Osteocyte (in vitro differentiated cells): Measurements from ENCODE around the gene C6orf141. TPM values are rescaled to one million over a fixed set of nuclear protein-coding genes. Genes with fewer than 3 reads are reported as not detected.

Experiments used
- DNase-seq: peaks from one replicate; pipeline ENCODE4 v3.0.0; 2021; ENCODE audit warnings: mixed read lengths; ENCODE audit not compliant: unreplicated experiment; ENCODE audit errors: extremely low spot score
- H3K27ac Mint-ChIP-seq: one replicate; pipeline ENCODE4 v1.8.0; 2021; ENCODE audit warnings: mild to moderate bottlenecking, mixed read lengths; ENCODE audit not compliant: unreplicated experiment
- H3K27me3 Mint-ChIP-seq: one replicate; pipeline ENCODE4 v1.8.0; 2021; ENCODE audit warnings: mixed read lengths; ENCODE audit not compliant: unreplicated experiment
- H3K36me3 Mint-ChIP-seq: one replicate; pipeline ENCODE4 v1.8.0; 2021; ENCODE audit warnings: mixed read lengths; ENCODE audit not compliant: unreplicated experiment
- H3K4me1 Mint-ChIP-seq: one replicate; pipeline ENCODE4 v1.8.0; 2021; ENCODE audit warnings: mixed read lengths; ENCODE audit not compliant: unreplicated experiment
- H3K4me3 Mint-ChIP-seq: one replicate; pipeline ENCODE4 v1.8.0; 2021; ENCODE audit warnings: mild to moderate bottlenecking, moderate library complexity, mixed read lengths; ENCODE audit not compliant: unreplicated experiment
- H3K9me3 Mint-ChIP-seq: one replicate; pipeline ENCODE4 v1.8.0; 2021; ENCODE audit warnings: mixed read lengths; ENCODE audit not compliant: unreplicated experiment
- total RNA-seq: library from RNA; stranded (reverse); gene quantifications from 2 replicates; pipeline ENCODE4 v1.2.1, GENCODE V29; 2021
- TF ChIP-seq, protein P1 (sequence below): fragments of 200-600 bp; sonication (generic); IDR thresholded peaks from 2 replicates; pipeline ENCODE4 v1.5.0; 2021; ENCODE audit warnings: antibody characterized with exemption, mild to moderate bottlenecking, moderate library complexity

The C6orf141 gene
- total RNA-seq, 1 donor from 2014 or later: not detected

DNA sequence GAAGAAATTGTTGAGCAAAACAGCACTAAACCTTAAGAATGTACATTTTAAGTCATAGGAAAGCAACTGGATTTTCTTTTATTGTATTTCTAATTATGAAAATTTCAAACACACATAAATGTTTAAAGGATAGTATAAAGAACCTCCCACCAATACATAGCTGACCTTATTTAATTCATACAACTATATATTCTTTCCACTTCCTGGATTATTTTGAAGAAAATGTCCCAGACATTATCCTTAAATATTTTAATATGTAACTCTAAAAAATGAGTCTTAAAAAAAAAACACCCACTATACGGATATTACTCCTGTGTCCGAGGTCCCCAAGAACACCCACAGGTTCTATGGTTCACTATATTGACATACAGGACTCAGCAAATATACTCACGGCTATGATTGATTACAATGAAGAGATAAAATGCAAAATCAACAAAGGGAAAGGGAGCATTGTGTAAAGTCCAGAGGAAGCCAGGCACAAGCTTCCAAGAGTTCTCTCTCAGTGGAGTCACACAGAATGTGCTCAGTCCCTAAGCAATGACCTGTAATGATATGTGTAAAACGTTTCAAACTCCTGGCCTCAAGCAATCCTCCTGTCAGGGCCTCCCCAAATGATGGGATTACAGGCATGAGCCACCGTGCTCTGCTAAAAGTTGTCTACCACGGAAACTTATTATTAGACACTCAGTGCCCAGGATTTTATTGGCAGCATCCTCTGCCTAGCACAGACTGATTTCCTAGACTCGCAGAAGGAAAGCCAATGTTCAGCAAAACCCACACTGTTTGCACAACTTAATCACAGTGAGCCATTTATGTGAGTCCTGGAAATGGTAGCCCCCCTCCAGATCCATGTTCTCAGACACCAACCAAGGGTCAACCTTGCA is 27.5 kb upstream of the C6orf141 start:
- Mint-ChIP-seq H3K27me3 (peaks cover 5% of the 10 kb centered on the region), H3K4me1 (no peaks in the 10 kb centered on the region), H3K36me3 (no peaks in the 10 kb centered on the region), H3K4me3 (no peak overlapping the region), H3K27ac (no peak overlapping the region), H3K9me3 (no peaks in the 10 kb centered on the region)
- TF ChIP-seq, protein P1, sequence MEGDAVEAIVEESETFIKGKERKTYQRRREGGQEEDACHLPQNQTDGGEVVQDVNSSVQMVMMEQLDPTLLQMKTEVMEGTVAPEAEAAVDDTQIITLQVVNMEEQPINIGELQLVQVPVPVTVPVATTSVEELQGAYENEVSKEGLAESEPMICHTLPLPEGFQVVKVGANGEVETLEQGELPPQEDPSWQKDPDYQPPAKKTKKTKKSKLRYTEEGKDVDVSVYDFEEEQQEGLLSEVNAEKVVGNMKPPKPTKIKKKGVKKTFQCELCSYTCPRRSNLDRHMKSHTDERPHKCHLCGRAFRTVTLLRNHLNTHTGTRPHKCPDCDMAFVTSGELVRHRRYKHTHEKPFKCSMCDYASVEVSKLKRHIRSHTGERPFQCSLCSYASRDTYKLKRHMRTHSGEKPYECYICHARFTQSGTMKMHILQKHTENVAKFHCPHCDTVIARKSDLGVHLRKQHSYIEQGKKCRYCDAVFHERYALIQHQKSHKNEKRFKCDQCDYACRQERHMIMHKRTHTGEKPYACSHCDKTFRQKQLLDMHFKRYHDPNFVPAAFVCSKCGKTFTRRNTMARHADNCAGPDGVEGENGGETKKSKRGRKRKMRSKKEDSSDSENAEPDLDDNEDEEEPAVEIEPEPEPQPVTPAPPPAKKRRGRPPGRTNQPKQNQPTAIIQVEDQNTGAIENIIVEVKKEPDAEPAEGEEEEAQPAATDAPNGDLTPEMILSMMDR: no peak
- no peak for DNase-seq

DNA sequence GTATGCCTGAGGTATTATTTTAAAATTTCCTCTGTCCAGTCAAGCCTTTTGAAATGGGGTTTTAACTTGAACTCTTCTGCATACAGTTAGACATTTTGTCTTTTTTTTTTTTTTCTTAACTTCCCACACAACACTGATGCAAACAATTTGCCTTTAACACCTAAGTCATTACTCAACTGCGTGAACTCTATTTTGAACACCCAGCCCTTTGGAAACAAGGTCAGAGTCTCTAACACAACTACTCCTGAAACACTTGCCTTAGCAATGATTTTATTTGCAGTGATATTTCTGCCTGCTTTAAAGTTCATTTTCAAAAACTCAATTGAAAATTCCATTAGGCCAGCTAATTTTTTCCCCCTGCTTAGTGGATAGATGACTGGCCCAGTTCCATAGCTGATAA is 26.6 kb upstream of the C6orf141 start:
- Mint-ChIP-seq H3K4me1 (no peaks in the 10 kb centered on the region), H3K36me3 (no peaks in the 10 kb centered on the region), H3K9me3 (no peaks in the 10 kb centered on the region), H3K27ac (no peak overlapping the region), H3K27me3 (peaks cover 8% of the 10 kb centered on the region), H3K4me3 (no peak overlapping the region)
- TF ChIP-seq, protein P1: no peak
- no peak for DNase-seq

DNA sequence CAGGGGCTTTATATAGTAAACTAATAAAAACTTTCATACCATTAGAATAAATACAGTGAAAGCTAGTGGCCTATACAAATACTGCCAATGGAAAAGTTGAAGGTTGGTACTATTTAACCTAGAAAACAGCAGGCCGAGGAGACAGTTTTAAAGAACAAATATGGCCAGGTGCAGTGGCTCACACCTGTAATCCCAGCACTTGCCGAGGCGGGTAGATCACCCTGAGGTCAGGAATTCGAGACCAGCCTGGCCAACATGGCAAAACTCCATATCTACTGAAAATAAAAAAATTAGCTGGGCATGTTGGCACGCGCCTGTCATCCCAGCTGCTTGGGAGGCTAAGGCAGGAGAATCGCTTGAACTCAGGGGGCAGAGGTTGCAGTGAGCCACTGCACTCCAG is 25.9 kb upstream of the C6orf141 start:
- Mint-ChIP-seq H3K4me1 (no peaks in the 10 kb centered on the region), H3K36me3 (no peaks in the 10 kb centered on the region), H3K27me3 (peaks cover 14% of the 10 kb centered on the region)

DNA sequence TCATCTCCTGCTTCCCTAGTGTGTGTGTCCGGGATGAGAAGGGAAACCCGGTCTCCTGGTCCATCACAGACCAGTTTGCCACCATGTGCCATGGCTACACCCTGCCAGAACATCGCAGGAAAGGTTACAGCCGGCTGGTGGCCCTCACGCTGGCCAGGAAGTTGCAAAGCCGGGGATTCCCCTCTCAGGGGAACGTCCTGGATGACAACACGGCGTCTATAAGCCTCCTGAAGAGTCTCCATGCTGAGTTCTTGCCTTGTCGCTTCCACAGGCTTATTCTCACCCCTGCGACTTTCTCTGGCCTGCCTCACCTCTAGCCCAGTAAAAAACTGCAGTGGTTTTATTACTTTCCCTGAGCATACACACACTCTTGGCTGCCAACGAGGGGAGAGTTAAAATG is 23.9 kb upstream of the C6orf141 start:
- Mint-ChIP-seq H3K9me3 (no peaks in the 10 kb centered on the region), H3K4me3 (no peak overlapping the region), H3K27me3 (peaks cover 21% of the 10 kb centered on the region), H3K4me1 (no peaks in the 10 kb centered on the region), H3K27ac (no peak overlapping the region), H3K36me3 (no peaks in the 10 kb centered on the region)
- DNase-seq: no peak
- TF ChIP-seq, protein P1: no peak

More for the DNA sequence above, 25.9 kb upstream of the C6orf141 start:
- Mint-ChIP-seq H3K27ac (no peak overlapping the region), H3K9me3 (no peaks in the 10 kb centered on the region), H3K4me3 (no peak overlapping the region)
- DNase-seq: no peak
- TF ChIP-seq, protein P1: no peak

DNA sequence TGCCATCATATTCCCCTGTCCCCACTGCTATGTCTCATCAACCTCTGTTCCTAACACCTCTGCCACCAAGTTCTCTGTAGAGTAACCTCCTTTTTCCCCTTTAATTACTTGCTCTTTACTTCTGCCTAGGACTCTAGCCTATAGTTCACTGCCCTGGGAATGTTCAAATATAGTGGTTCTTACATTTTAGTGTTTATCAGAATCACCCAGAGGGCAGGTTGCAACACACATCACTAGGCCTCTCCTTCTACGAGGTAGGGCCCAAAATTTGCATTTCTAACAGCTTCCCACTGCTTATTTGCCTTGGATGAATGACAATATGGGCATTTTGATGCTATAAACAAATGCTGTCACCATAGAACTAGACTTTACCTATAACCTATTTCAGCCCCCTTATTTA is 23.1 kb upstream of the C6orf141 start:
- peaks cover 26% of the 10 kb centered on the region for H3K27me3 Mint-ChIP-seq
- TF ChIP-seq, protein P1: no peak
- no peak for DNase-seq
- no peaks in the 10 kb centered on the region for H3K36me3 Mint-ChIP-seq
- no peak overlapping the region for H3K27ac Mint-ChIP-seq
- H3K4me3 Mint-ChIP-seq: no peak overlapping the region
- peaks cover 2% of the 10 kb centered on the region for H3K4me1 Mint-ChIP-seq
- H3K9me3 Mint-ChIP-seq: no peaks in the 10 kb centered on the region
